Activated CD8-positive, alpha-beta memory T cell treated with anti-CD3 and anti-CD28 coated beads, Interleukin-2, amount 50 U/mL, for 4 hours (primary cell): ENCODE results near the gene OPRL1.
"Not testable (repeated sequence)": the region's sequence is repeated elsewhere in the genome, so short reads cannot be mapped to it uniquely, and the experiment has no call there.

ENCODE experiments used
- DNase-seq: peaks from one replicate; pipeline ENCODE4 v3.0.0-alpha.2; 2020

Gene OPRL1

GRCh38 chr20:64105846-64106434, 26.1 kb downstream of the OPRL1 start:
- DNase-seq: peak; percentile 10

- no peak for DNase-seq
Measured at GRCh38 chr20:64106435-64106961, 26.6 kb downstream of the OPRL1 start.

- peak; percentile 33 for DNase-seq
Measured at GRCh38 chr20:64106981-64107735, 27.3 kb downstream of the OPRL1 start, which contains the start of gene NPBWR2. Gene NPBWR2, minus strand, starts transcription at chr20:64107565. Its CDS starts 734 bp downstream, at chr20:64106831.

- peak; percentile 12 for DNase-seq
Measured at GRCh38 chr20:64107736-64108457, 28.0 kb downstream of the OPRL1 start.

- peak; percentile 10 for DNase-seq
Measured at GRCh38 chr20:64108731-64109681, 29.1 kb downstream of the OPRL1 start.

- DNase-seq: no peak
Measured at GRCh38 chr20:64109831-64110391, 30.0 kb downstream of the OPRL1 start.

GRCh38 chr20:64110411-64111068, 30.7 kb downstream of the OPRL1 start:
- DNase-seq: peak; percentile 9

- peak; percentile 12 for DNase-seq
Measured at GRCh38 chr20:64111841-64112641, 32.2 kb downstream of the OPRL1 start.

GRCh38 chr20:64112691-64113443, 33.0 kb downstream of the OPRL1 start:
- DNase-seq: no peak

GRCh38 chr20:64113444-64113775, 33.5 kb downstream of the OPRL1 start:
- no peak for DNase-seq

GRCh38 chr20:64113796-64114355, 34.0 kb downstream of the OPRL1 start:
- DNase-seq: no peak

GRCh38 chr20:64114356-64114971, 34.6 kb downstream of the OPRL1 start:
- peak; percentile 8 for DNase-seq

GRCh38 chr20:64115171-64115911, 35.5 kb downstream of the OPRL1 start:
- no peak for DNase-seq

GRCh38 chr20:64116016-64116415, 36.1 kb downstream of the OPRL1 start:
- no peak for DNase-seq

GRCh38 chr20:64116541-64117431, 36.9 kb downstream of the OPRL1 start:
- peak; percentile 9 for DNase-seq

- not testable (repeated sequence) for DNase-seq
Measured at GRCh38 chr20:64117432-64117777, 37.5 kb downstream of the OPRL1 start.

- DNase-seq: no peak
Measured at GRCh38 chr20:64119301-64119680, 39.4 kb downstream of the OPRL1 start.
